Esophagus squamous epithelium (tissue), 5 donors: ENCODE results near the gene MRPL44. TPM values are rescaled to one million over a fixed set of nuclear protein-coding genes. Genes with fewer than 3 reads are reported as not detected.

ENCODE experiments used
- DNase-seq: peaks from one replicate; lab custom pipeline; 2025; lab: John Stamatoyannopoulos, UW
- H3K27ac ChIP-seq, 4 donors: fragments of 200-600 bp; sonication (generic); one replicate each; pipeline ENCODE4 v1.5.1; 2016 to 2019; ENCODE audit warnings: mild to moderate bottlenecking in 1 of 4
- H3K27me3 ChIP-seq, 4 donors: fragments of 200-600 bp; sonication (generic); 1 replicate in 3 of 4; 2 replicates in 1 of 4; pipeline versions ENCODE4 v1.5.1 to v1.6.0; 2017 to 2021; ENCODE audit warnings: antibody characterized with exemption in 1 of 4
- H3K36me3 ChIP-seq, 3 donors: fragments of 200-600 bp; sonication (generic); one replicate each; pipeline ENCODE4 v1.5.1; 2016 to 2019
- H3K4me1 ChIP-seq, 3 donors: fragments of 200-600 bp; sonication (generic); one replicate each; pipeline ENCODE4 v1.5.1; 2017 to 2019
- H3K4me3 ChIP-seq, 4 donors: fragments of 200-600 bp; sonication (generic); 1 replicate in 3 of 4; 2 replicates in 1 of 4; pipeline ENCODE4 v1.5.1; 2016 to 2019; ENCODE audit warnings: mild to moderate bottlenecking in 2 of 4, moderate library complexity in 1 of 4
- H3K9me3 ChIP-seq, 3 donors: fragments of 200-600 bp; sonication (generic); one replicate each; pipeline ENCODE4 v1.5.1; 2016 to 2019
- CTCF ChIP-seq, 6 experiments: fragments of 450-650 bp in 4 of 6; fragments of 200-600 bp in 2 of 6; sonication (generic) in 2 of 6; IDR thresholded peaks; one replicate each; pipeline ENCODE4 v1.5.1; 2016 to 2019; ENCODE audit warnings: antibody characterized with exemption in 6 of 6, mild to moderate bottlenecking in 4 of 6, moderate library complexity in 4 of 6
- POLR2A ChIP-seq, 4 donors: fragments of 450-650 bp; IDR thresholded peaks; one replicate each; pipeline ENCODE4 v1.6.1; 2017; ENCODE audit warnings: antibody characterized with exemption in 4 of 4, mild to moderate bottlenecking in 4 of 4, moderate library complexity in 3 of 4
- WGBS, 2 donors: methylation state at CpG; one replicate each; pipeline ENCODE4 v1.1.5; 2018; 5-methylcytosine and 5-hydroxymethylcytosine counted together
- intact Hi-C: fragments of 100-400 bp; cut with DNase I; formaldehyde crosslinking; loops from one replicate; pipeline ENCODE4 v1.15.0; 2022
- total RNA-seq, 4 donors: library from RNA; depleted of rRNA; stranded (reverse); fragments of >200 nt; gene quantifications; one replicate each; pipeline ENCODE4 v1.1.0, GENCODE V29; 2016
- donor health status: DM: yes; HTN: yes; CAD: no.

Gene MRPL44
- total RNA-seq, 4 donors from 2014 or later: 18.5 to 35.6 (median 23.5) TPM

- 4 to 11% methylated on average over 3 of the region's 3 CpGs for WGBS, 2 donors
- H3K9me3 ChIP-seq: no peaks in the 10 kb centered on the region
- intact Hi-C loops: no loop called here
- DNase-seq: no peak
- H3K4me1 ChIP-seq: peaks cover 0 to 14% (median 0%) of the 10 kb centered on the region in 3 donors
- peak overlapping the region in 1 of 4 donors; percentile 7 for H3K27ac ChIP-seq
- TF ChIP-seq POLR2A (IDR thresholded peaks at IDR 0.05) (no peak), CTCF (IDR thresholded peaks at IDR 0.05) (no peak)
- no peak overlapping the region for H3K4me3 ChIP-seq
- peaks cover 0 to 11% (median 0%) of the 10 kb centered on the region in 3 donors for H3K36me3 ChIP-seq
- H3K27me3 ChIP-seq: no peaks in the 10 kb centered on the region
Observed at GRCh38 chr2:223976635-223977226, 19.5 kb downstream of the MRPL44 start.

GRCh38 chr2:223978451-223978850 is 21.2 kb downstream of the MRPL44 start:
- DNase-seq: no peak
- H3K9me3 ChIP-seq: no peaks in the 10 kb centered on the region
- peaks cover 0 to 14% (median 0%) of the 10 kb centered on the region in 3 donors for H3K4me1 ChIP-seq
- H3K27me3 ChIP-seq: no peaks in the 10 kb centered on the region
- intact Hi-C loops: no loop called here
- peaks cover 0 to 16% (median 0%) of the 10 kb centered on the region in 3 donors for H3K36me3 ChIP-seq
- TF ChIP-seq POLR2A (IDR thresholded peaks at IDR 0.05) (no peak), CTCF (IDR thresholded peaks at IDR 0.05) (no peak)
- H3K4me3 ChIP-seq: no peak overlapping the region
- H3K27ac ChIP-seq: no peak overlapping the region
- 83 to 86% methylated on average over 4 of the region's 4 CpGs for WGBS, 2 donors

GRCh38 chr2:223979730-223980396 is 22.6 kb downstream of the MRPL44 start:
- 88 to 94% methylated on average over 2 of the region's 2 CpGs for WGBS, 2 donors
- Histone ChIP-seq H3K4me1 (peaks cover 0 to 14% (median 0%) of the 10 kb centered on the region in 3 donors), H3K27ac (no peak overlapping the region), H3K27me3 (no peaks in the 10 kb centered on the region), H3K9me3 (no peaks in the 10 kb centered on the region), H3K36me3 (peaks cover 0 to 26% (median 0%) of the 10 kb centered on the region in 3 donors), H3K4me3 (no peak overlapping the region)
- intact Hi-C loops: no loop called here
- TF ChIP-seq POLR2A (IDR thresholded peaks at IDR 0.05): no peak
- TF ChIP-seq CTCF (IDR thresholded peaks at IDR 0.05): no peak
- no peak for DNase-seq

GRCh38 chr2:223980397-223980735 is 23.1 kb downstream of the MRPL44 start:
- Histone ChIP-seq H3K4me3 (no peak overlapping the region), H3K27ac (no peak overlapping the region), H3K27me3 (no peaks in the 10 kb centered on the region), H3K36me3 (peaks cover 0 to 27% (median 0%) of the 10 kb centered on the region in 3 donors), H3K4me1 (peaks cover 0 to 14% (median 0%) of the 10 kb centered on the region in 3 donors), H3K9me3 (no peaks in the 10 kb centered on the region)
- intact Hi-C loops: no loop called here
- no peak for TF ChIP-seq CTCF (IDR thresholded peaks at IDR 0.05)
- TF ChIP-seq POLR2A (IDR thresholded peaks at IDR 0.05): no peak
- WGBS, 2 donors: 75 to 83% methylated on average over 1 of the region's 1 CpG
- no peak for DNase-seq

GRCh38 chr2:223980803-223981202 is 23.5 kb downstream of the MRPL44 start:
- Histone ChIP-seq H3K36me3 (peaks cover 0 to 27% (median 0%) of the 10 kb centered on the region in 3 donors), H3K4me3 (no peak overlapping the region), H3K9me3 (no peaks in the 10 kb centered on the region), H3K27ac (no peak overlapping the region), H3K27me3 (no peaks in the 10 kb centered on the region), H3K4me1 (peaks cover 0 to 13% (median 0%) of the 10 kb centered on the region in 3 donors)
- DNase-seq: no peak
- intact Hi-C loops: no loop called here
- TF ChIP-seq POLR2A (IDR thresholded peaks at IDR 0.05) (no peak), CTCF (IDR thresholded peaks at IDR 0.05) (no peak)
- 79 to 86% methylated on average over 4 of the region's 4 CpGs for WGBS, 2 donors
